Measurements from ENCODE around the gene FERMT3. TPM values are rescaled to one million over a fixed set of nuclear protein-coding genes. Genes with fewer than 3 reads are reported as not detected.

FERMT3 gene
- total and polyA plus RNA-seq, 2 of the 13 experiments (the other 11 are each of a cell fraction or from before 2014, with no cell fraction given), result 0.29 TPM; not detected in 1

GRCh38 chr11:64185175-64185692, 21.3 kb upstream of the FERMT3 start (continued):
- TF ChIP-seq, protein P1, sequence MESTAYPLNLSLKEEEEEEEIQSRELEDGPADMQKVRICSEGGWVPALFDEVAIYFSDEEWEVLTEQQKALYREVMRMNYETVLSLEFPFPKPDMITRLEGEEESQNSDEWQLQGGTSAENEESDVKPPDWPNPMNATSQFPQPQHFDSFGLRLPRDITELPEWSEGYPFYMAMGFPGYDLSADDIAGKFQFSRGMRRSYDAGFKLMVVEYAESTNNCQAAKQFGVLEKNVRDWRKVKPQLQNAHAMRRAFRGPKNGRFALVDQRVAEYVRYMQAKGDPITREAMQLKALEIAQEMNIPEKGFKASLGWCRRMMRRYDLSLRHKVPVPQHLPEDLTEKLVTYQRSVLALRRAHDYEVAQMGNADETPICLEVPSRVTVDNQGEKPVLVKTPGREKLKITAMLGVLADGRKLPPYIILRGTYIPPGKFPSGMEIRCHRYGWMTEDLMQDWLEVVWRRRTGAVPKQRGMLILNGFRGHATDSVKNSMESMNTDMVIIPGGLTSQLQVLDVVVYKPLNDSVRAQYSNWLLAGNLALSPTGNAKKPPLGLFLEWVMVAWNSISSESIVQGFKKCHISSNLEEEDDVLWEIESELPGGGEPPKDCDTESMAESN (CRISPR knock-in tag; conservative IDR thresholded peaks at IDR 0.05), result peak; percentile 95; the same call in 1 of the 2 replicates
- TF ChIP-seq, protein P2, sequence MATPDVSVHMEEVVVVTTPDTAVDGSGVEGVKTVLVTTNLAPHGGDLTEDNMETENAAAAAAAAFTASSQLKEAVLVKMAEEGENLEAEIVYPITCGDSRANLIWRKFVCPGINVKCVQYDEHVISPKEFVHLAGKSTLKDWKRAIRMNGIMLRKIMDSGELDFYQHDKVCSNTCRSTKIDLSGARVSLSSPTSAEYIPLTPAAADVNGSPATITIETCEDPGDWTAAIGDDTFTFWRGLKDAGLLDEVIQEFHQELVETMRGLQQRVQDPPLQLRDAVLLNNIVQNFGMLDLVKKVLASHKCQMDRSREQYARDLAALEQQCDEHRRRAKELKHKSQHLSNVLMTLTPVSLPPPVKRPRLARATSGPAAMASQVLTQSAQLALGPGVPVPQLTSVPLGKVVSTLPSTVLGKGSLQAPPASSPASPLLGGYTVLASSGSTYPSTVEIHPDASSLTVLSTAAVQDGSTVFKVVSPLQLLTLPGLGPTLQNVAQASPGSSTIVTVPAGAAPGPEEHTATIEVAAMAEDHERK (CRISPR knock-in tag; IDR thresholded peaks at IDR 0.05; ENCODE audit: low read depth), result no peak
- no peak for TF ChIP-seq CCAR2 (optimal IDR thresholded peaks at IDR 0.05; ENCODE audit: low read depth, low read length)
- TF ChIP-seq ZNF747 (CRISPR knock-in tag; IDR thresholded peaks at IDR 0.05; ENCODE audit: borderline replicate concordance), result peak; percentile 95
- TF ChIP-seq POLR2A (IDR thresholded peaks at IDR 0.05; ENCODE audit: insufficient read depth in 1 of 2, low read depth in 2 of 2, low read length in 2 of 2), result peak; percentile 96 to 99
- TF ChIP-seq ZNF446 (CRISPR knock-in tag; IDR thresholded peaks at IDR 0.05), result peak; percentile 94; the same call in 1 of the 2 replicates
- TF ChIP-seq ZNF24 (IDR thresholded peaks at IDR 0.05), result peak; percentile 49; the same call in 1 of the 2 replicates
- TF ChIP-seq, protein P3, sequence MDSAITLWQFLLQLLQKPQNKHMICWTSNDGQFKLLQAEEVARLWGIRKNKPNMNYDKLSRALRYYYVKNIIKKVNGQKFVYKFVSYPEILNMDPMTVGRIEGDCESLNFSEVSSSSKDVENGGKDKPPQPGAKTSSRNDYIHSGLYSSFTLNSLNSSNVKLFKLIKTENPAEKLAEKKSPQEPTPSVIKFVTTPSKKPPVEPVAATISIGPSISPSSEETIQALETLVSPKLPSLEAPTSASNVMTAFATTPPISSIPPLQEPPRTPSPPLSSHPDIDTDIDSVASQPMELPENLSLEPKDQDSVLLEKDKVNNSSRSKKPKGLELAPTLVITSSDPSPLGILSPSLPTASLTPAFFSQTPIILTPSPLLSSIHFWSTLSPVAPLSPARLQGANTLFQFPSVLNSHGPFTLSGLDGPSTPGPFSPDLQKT (CRISPR knock-in tag; IDR thresholded peaks at IDR 0.05; ENCODE audit: borderline replicate concordance), result no peak; the same call in 1 of the 2 replicates
- TF ChIP-seq ZFP82 (CRISPR knock-in tag; IDR thresholded peaks at IDR 0.05; ENCODE audit: borderline replicate concordance), result peak; percentile 98
- peak; percentile 64 for TF ChIP-seq TEAD3 (CRISPR knock-in tag; optimal IDR thresholded peaks at IDR 0.05; ENCODE audit: borderline replicate concordance)
- no peak for TF ChIP-seq KLF9 (CRISPR knock-in tag; IDR thresholded peaks at IDR 0.05; ENCODE audit: low read depth)
- peak; percentile 59; the same call in 1 of the 2 replicates for TF ChIP-seq YEATS2 (CRISPR knock-in tag; IDR thresholded peaks at IDR 0.05; ENCODE audit: borderline replicate concordance)
- no peak for TF ChIP-seq SRSF4 (IDR thresholded peaks at IDR 0.05; ENCODE audit: low read depth, low read length, poor library complexity, severe bottlenecking)
- TF ChIP-seq ISL2 (CRISPR knock-in tag; IDR thresholded peaks at IDR 0.05), result no peak
- no peak for TF ChIP-seq HNRNPL (IDR thresholded peaks at IDR 0.05; ENCODE audit: low read depth, low read length)
- peak; percentile 66; the same call in 1 of the 2 replicates for TF ChIP-seq ZZZ3 (CRISPR knock-in tag; IDR thresholded peaks at IDR 0.05; ENCODE audit: borderline replicate concordance)
- TF ChIP-seq ATF4 (CRISPR knock-in tag; IDR thresholded peaks at IDR 0.05), result peak in 1 of 2 experiments; percentile 70; a peak in 1 of 4 replicates
- peak; percentile 83; the same call in 1 of the 2 replicates for TF ChIP-seq ZBED4 (CRISPR knock-in tag; IDR thresholded peaks at IDR 0.05; ENCODE audit: borderline replicate concordance)
- peak; percentile 83 for TF ChIP-seq ZNF232 (CRISPR knock-in tag; IDR thresholded peaks at IDR 0.05; ENCODE audit: borderline replicate concordance)
- peak; percentile 74 for TF ChIP-seq SAFB2 (CRISPR knock-in tag; IDR thresholded peaks at IDR 0.05; ENCODE audit: borderline replicate concordance, low read depth)
- no peak for TF ChIP-seq FOXK2 (IDR thresholded peaks at IDR 0.05)
